AG09319 (cell line): ENCODE data around the gene MBLAC1.

Experiments
- DNase-seq: peaks from one replicate; pipeline ENCODE4 v3.0.0-alpha.2; 2010; ENCODE audit warnings: low read depth; ENCODE audit errors: extremely low read depth
- TF ChIP-seq, protein P1 (sequence below): IDR thresholded peaks from 2 replicates; pipeline ENCODE4 v1.5.1; 2011; ENCODE audit warnings: low read depth, mild to moderate bottlenecking, inconsistent platforms, low read length, moderate library complexity

MBLAC1 gene

GRCh38 chr7:100091411-100092181, 35.2 kb upstream of the MBLAC1 start:
- no peak for DNase-seq
- TF ChIP-seq, protein P1, sequence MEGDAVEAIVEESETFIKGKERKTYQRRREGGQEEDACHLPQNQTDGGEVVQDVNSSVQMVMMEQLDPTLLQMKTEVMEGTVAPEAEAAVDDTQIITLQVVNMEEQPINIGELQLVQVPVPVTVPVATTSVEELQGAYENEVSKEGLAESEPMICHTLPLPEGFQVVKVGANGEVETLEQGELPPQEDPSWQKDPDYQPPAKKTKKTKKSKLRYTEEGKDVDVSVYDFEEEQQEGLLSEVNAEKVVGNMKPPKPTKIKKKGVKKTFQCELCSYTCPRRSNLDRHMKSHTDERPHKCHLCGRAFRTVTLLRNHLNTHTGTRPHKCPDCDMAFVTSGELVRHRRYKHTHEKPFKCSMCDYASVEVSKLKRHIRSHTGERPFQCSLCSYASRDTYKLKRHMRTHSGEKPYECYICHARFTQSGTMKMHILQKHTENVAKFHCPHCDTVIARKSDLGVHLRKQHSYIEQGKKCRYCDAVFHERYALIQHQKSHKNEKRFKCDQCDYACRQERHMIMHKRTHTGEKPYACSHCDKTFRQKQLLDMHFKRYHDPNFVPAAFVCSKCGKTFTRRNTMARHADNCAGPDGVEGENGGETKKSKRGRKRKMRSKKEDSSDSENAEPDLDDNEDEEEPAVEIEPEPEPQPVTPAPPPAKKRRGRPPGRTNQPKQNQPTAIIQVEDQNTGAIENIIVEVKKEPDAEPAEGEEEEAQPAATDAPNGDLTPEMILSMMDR, result no peak

GRCh38 chr7:100093054-100093453, 33.7 kb upstream of the MBLAC1 start:
- TF ChIP-seq, protein P1, result no peak
- DNase-seq, result no peak

DNA sequence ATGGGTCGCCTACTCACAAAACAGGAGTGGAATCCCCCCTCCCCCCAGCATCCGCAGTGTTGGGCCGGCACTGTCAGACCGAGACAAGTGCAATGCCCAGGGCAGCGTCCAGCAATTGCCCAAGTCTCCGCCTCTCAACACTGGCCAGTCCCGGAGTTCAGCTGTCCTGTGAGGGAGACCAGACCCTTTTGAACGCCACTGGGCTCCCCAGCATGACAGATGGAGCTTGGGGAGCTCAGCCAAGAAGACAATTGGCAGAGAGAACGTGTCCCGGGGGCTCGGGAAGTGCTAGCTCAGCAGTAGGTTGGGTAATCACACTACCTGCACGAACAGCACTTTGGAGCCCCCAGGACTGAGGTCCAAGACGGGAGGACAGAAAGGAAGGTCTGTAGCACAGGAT, 33.3 kb upstream of the MBLAC1 start:
- DNase-seq, result no peak
- TF ChIP-seq, protein P1, result no peak

DNA sequence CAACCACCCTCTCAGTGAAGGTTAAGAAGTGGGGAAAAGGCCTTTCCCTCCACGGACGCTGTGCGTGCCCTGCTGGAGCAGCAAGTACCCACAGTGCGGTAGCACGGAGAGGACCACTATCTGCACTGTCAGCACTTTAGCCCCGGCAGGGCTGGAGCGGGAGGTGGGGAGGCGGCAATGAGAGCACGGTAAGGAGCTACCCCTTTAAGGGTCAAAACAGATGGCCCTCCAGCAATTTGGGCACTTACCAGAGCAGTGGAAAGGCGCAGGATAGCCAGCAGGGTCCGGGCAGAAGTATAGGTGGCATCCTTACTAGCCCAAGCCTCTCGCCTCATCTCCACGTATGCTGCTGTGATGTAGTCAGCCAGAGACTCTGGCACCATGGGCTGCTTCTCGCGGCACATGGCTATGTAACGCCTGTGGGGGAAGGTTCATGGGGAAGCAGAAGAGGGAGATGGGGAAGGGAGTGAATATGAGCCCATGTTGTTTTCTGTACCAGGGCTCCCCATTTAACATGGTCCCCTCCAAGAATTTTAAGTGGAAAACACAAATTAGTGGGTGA, 32.8 kb upstream of the MBLAC1 start:
- TF ChIP-seq, protein P1, result no peak
- DNase-seq, result no peak

DNA sequence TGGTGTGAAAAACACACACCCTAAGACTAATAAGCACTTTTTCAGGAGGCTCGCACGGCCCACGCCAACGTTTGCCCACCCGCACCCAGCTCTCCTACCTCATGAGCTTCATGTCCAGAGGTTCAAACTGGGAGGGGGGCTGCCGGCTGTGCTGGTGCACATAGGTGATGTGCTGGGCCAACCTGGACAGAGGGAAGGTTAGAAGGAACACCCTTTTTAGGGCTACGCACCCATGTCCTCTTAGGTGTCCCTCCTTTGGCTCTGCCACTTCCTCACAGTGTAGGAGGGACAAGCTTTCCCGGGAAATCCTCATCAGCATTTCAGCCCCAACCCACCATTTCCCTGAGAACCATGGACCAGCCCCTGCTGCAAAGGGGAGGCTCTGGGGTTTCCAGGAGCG, 31.5 kb upstream of the MBLAC1 start:
- no peak for DNase-seq
- TF ChIP-seq, protein P1, result no peak

- TF ChIP-seq, protein P1, result no peak
- DNase-seq, result no peak
These were observed 31.1 kb upstream of the MBLAC1 start for GRCh38 chr7:100095704-100096103.

GRCh38 chr7:100098913-100099312, 27.9 kb upstream of the MBLAC1 start:
- no peak for DNase-seq
- TF ChIP-seq, protein P1, result no peak
